ENCODE results near the gene THBS1. TPM values are rescaled to one million over a fixed set of nuclear protein-coding genes. Genes with fewer than 3 reads are reported as not detected.

THBS1 gene
- polyA plus RNA-seq, 2 donors, result 6.8 to 20.4 TPM

GRCh38 chr15:39586387-39587095, 5.7 kb downstream of the THBS1 start:
- Histone ChIP-seq H3K27ac (ENCODE audit: low read depth in 2 of 2, low read length in 1 of 2) (no peak overlapping the region), H3K9me3 (ENCODE audit: control insufficient read depth in 2 of 2, insufficient read depth in 1 of 2, low read depth in 1 of 2, low read length in 1 of 2) (no peaks in the 10 kb centered on the region), H3K36me3 (ENCODE audit: control insufficient read depth in 2 of 2, insufficient read depth in 2 of 2, low read length in 1 of 2) (peaks cover 8 to 39% of the 10 kb centered on the region in 2 donors), H3K4me1 (ENCODE audit: control insufficient read depth in 2 of 2, insufficient read depth in 2 of 2, low read length in 1 of 2) (peaks cover 2% of the 10 kb centered on the region in 2 donors), H3K4me3 (ENCODE audit: low read depth in 1 of 2, low read length in 2 of 2) (no peak overlapping the region), H3K27me3 (ENCODE audit: control insufficient read depth in 1 of 2, insufficient read depth in 2 of 2, low read length in 2 of 2) (no peaks in the 10 kb centered on the region)
- WGBS, 2 donors, result 61 to 62% methylated on average over 10 of the region's 10 CpGs

DNA sequence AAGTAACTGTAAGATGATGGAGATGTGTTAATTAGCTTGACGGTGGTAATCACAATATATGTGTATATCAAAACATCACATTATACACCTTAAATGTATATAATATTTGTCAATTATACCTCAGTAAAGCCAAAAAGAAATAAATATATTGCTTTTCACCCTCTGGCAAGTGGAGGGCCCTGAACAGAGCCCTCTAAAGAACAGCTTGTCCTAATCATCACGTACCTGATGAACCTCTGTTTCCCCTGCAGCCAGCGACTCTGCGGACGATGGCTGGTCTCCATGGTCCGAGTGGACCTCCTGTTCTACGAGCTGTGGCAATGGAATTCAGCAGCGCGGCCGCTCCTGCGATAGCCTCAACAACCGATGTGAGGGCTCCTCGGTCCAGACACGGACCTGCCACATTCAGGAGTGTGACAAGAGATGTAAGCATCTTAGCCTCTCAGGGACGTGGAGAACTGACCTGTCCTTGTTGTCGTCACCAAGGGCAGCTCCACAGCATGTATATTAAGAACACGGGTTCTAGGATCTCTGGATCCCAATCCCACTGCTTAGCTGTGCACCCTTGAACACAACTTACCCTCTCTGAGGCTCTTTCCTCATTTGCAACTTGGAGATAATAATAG, 6.3 kb downstream of the THBS1 start:
- 90 to 92% methylated on average over 17 of the region's 17 CpGs for WGBS, 2 donors
- no peaks in the 10 kb centered on the region for H3K27me3 ChIP-seq (ENCODE audit: control insufficient read depth in 1 of 2, insufficient read depth in 2 of 2, low read length in 2 of 2)
- peaks cover 2% of the 10 kb centered on the region in 2 donors for H3K4me1 ChIP-seq (ENCODE audit: control insufficient read depth in 2 of 2, insufficient read depth in 2 of 2, low read length in 1 of 2)
- H3K36me3 ChIP-seq (ENCODE audit: control insufficient read depth in 2 of 2, insufficient read depth in 2 of 2, low read length in 1 of 2), result peaks cover 8 to 38% of the 10 kb centered on the region in 2 donors
- H3K27ac ChIP-seq (ENCODE audit: low read depth in 2 of 2, low read length in 1 of 2), result peak overlapping the region in 1 of 2 donors; percentile 34
- H3K9me3 ChIP-seq (ENCODE audit: control insufficient read depth in 2 of 2, insufficient read depth in 1 of 2, low read depth in 1 of 2, low read length in 1 of 2), result no peaks in the 10 kb centered on the region
- H3K4me3 ChIP-seq (ENCODE audit: low read depth in 1 of 2, low read length in 2 of 2), result no peak overlapping the region

- WGBS, 2 donors, result 74% methylated on average over 13 of the region's 13 CpGs
- H3K9me3 ChIP-seq (ENCODE audit: control insufficient read depth in 2 of 2, insufficient read depth in 1 of 2, low read depth in 1 of 2, low read length in 1 of 2), result no peaks in the 10 kb centered on the region
- H3K36me3 ChIP-seq (ENCODE audit: control insufficient read depth in 2 of 2, insufficient read depth in 2 of 2, low read length in 1 of 2), result peaks cover 8 to 37% of the 10 kb centered on the region in 2 donors
- H3K4me1 ChIP-seq (ENCODE audit: control insufficient read depth in 2 of 2, insufficient read depth in 2 of 2, low read length in 1 of 2), result peaks cover 2% of the 10 kb centered on the region in 2 donors
- H3K27me3 ChIP-seq (ENCODE audit: control insufficient read depth in 1 of 2, insufficient read depth in 2 of 2, low read length in 2 of 2), result no peaks in the 10 kb centered on the region
- H3K4me3 ChIP-seq (ENCODE audit: low read depth in 1 of 2, low read length in 2 of 2), result no peak overlapping the region
- H3K27ac ChIP-seq (ENCODE audit: low read depth in 2 of 2, low read length in 1 of 2), result no peak overlapping the region
Measured at GRCh38 chr15:39587731-39588530, 7.1 kb downstream of the THBS1 start.

DNA sequence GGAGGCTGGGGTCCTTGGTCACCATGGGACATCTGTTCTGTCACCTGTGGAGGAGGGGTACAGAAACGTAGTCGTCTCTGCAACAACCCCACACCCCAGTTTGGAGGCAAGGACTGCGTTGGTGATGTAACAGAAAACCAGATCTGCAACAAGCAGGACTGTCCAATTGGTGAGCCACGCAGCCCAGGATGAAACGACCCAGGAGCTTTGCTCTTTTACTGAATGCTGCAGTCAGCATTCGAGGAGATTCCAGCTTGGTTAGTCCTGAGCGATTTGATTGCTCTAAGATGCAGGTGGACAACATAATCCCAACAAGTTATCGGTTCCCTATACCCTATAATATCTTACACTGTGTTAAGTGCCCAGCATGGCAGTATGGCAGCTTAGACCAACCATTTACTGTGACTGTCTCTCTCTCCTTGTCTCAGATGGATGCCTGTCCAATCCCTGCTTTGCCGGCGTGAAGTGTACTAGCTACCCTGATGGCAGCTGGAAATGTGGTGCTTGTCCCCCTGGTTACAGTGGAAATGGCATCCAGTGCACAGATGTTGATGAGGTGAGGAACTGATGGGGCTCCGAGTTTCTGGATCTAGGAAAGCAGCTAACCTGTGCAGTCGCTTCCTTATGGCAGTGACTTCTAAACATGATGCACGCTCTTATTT, 7.8 kb downstream of the THBS1 start:
- Histone ChIP-seq H3K27me3 (ENCODE audit: control insufficient read depth in 1 of 2, insufficient read depth in 2 of 2, low read length in 2 of 2) (no peaks in the 10 kb centered on the region), H3K9me3 (ENCODE audit: control insufficient read depth in 2 of 2, insufficient read depth in 1 of 2, low read depth in 1 of 2, low read length in 1 of 2) (no peaks in the 10 kb centered on the region), H3K36me3 (ENCODE audit: control insufficient read depth in 2 of 2, insufficient read depth in 2 of 2, low read length in 1 of 2) (peaks cover 10 to 44% of the 10 kb centered on the region in 2 donors), H3K4me1 (ENCODE audit: control insufficient read depth in 2 of 2, insufficient read depth in 2 of 2, low read length in 1 of 2) (peaks cover 2% of the 10 kb centered on the region in 2 donors), H3K4me3 (ENCODE audit: low read depth in 1 of 2, low read length in 2 of 2) (no peak overlapping the region), H3K27ac (ENCODE audit: low read depth in 2 of 2, low read length in 1 of 2) (no peak overlapping the region)
- 90 to 92% methylated on average over 13 of the region's 13 CpGs for WGBS, 2 donors

DNA sequence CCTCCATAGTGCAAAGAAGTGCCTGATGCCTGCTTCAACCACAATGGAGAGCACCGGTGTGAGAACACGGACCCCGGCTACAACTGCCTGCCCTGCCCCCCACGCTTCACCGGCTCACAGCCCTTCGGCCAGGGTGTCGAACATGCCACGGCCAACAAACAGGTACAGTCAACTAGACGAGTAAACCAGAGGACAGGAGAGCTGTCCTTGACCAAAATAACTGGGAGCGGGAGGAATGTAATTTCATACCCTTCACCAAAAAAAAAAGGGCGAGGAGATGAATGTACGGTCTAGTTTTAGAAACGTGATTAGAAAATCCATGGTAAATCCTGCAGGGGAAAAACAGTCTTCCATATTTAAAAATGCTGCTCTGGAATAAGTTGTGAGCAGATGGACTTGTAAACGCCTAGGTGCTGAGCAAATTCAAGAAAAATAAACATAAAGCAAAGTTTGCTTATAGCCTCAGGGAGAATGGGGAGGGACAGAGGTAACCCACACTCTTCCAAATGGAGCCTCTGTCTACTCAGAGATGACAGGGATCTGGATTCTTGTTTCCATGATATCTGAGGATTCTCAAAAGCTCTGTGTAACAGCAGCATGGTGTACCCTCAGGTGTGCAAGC, 8.4 kb downstream of the THBS1 start:
- Histone ChIP-seq H3K27me3 (ENCODE audit: control insufficient read depth in 1 of 2, insufficient read depth in 2 of 2, low read length in 2 of 2) (no peaks in the 10 kb centered on the region), H3K36me3 (ENCODE audit: control insufficient read depth in 2 of 2, insufficient read depth in 2 of 2, low read length in 1 of 2) (peaks cover 10 to 42% of the 10 kb centered on the region in 2 donors), H3K4me1 (ENCODE audit: control insufficient read depth in 2 of 2, insufficient read depth in 2 of 2, low read length in 1 of 2) (peaks cover 2% of the 10 kb centered on the region in 2 donors), H3K27ac (ENCODE audit: low read depth in 2 of 2, low read length in 1 of 2) (no peak overlapping the region), H3K9me3 (ENCODE audit: control insufficient read depth in 2 of 2, insufficient read depth in 1 of 2, low read depth in 1 of 2, low read length in 1 of 2) (no peaks in the 10 kb centered on the region), H3K4me3 (ENCODE audit: low read depth in 1 of 2, low read length in 2 of 2) (no peak overlapping the region)
- WGBS, 2 donors, result 87% methylated on average over 14 of the region's 14 CpGs

DNA sequence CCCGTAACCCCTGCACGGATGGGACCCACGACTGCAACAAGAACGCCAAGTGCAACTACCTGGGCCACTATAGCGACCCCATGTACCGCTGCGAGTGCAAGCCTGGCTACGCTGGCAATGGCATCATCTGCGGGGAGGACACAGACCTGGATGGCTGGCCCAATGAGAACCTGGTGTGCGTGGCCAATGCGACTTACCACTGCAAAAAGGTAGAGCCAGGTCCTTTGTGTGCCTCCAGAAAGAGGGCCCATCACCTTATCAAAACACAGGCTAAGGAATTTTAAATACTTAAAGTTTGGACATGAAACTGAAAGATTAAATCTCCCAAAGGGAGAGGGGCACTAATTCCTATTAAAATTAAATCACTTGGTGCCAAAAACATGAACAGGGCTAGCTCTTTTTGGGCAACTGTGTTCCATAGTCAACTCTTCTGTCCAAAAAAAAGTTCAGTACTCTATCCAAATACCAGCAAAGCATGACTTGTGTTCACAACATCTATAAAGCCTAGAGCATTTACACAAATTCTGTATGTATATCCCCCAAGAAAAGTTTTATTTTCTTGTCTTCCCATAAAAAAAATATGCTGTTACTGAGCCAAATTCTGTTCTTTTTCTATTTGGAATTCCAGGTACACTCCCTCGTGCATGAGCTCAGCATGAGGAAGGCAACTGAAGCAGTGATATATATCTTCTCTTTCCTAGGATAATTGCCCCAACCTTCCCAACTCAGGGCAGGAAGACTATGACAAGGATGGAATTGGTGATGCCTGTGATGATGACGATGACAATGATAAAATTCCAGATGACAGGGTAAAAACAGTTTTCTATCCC, 9.2 kb downstream of the THBS1 start:
- Histone ChIP-seq H3K9me3 (ENCODE audit: control insufficient read depth in 2 of 2, insufficient read depth in 1 of 2, low read depth in 1 of 2, low read length in 1 of 2) (no peaks in the 10 kb centered on the region), H3K36me3 (ENCODE audit: control insufficient read depth in 2 of 2, insufficient read depth in 2 of 2, low read length in 1 of 2) (peaks cover 10 to 42% of the 10 kb centered on the region in 2 donors), H3K27ac (ENCODE audit: low read depth in 2 of 2, low read length in 1 of 2) (no peak overlapping the region), H3K4me1 (ENCODE audit: control insufficient read depth in 2 of 2, insufficient read depth in 2 of 2, low read length in 1 of 2) (peaks cover 2% of the 10 kb centered on the region in 2 donors), H3K4me3 (ENCODE audit: low read depth in 1 of 2, low read length in 2 of 2) (no peak overlapping the region), H3K27me3 (ENCODE audit: control insufficient read depth in 1 of 2, insufficient read depth in 2 of 2, low read length in 2 of 2) (no peaks in the 10 kb centered on the region)
- WGBS, 2 donors, result 92% methylated on average over 13 of the region's 13 CpGs

- no peak overlapping the region for H3K4me3 ChIP-seq (ENCODE audit: low read depth in 1 of 2, low read length in 2 of 2)
- H3K4me1 ChIP-seq (ENCODE audit: control insufficient read depth in 2 of 2, insufficient read depth in 2 of 2, low read length in 1 of 2), result peaks cover 2% of the 10 kb centered on the region in 2 donors
- H3K9me3 ChIP-seq (ENCODE audit: control insufficient read depth in 2 of 2, insufficient read depth in 1 of 2, low read depth in 1 of 2, low read length in 1 of 2), result no peaks in the 10 kb centered on the region
- 84% methylated on average over 11 of the region's 11 CpGs for whole genome bisulfite sequencing, 2 donors
- peaks cover 10 to 46% of the 10 kb centered on the region in 2 donors for H3K36me3 ChIP-seq (ENCODE audit: control insufficient read depth in 2 of 2, insufficient read depth in 2 of 2, low read length in 1 of 2)
- H3K27me3 ChIP-seq (ENCODE audit: control insufficient read depth in 1 of 2, insufficient read depth in 2 of 2, low read length in 2 of 2), result no peaks in the 10 kb centered on the region
- H3K27ac ChIP-seq (ENCODE audit: low read depth in 2 of 2, low read length in 1 of 2), result no peak overlapping the region
Measured at GRCh38 chr15:39591141-39591895, 10.4 kb downstream of the THBS1 start.

DNA sequence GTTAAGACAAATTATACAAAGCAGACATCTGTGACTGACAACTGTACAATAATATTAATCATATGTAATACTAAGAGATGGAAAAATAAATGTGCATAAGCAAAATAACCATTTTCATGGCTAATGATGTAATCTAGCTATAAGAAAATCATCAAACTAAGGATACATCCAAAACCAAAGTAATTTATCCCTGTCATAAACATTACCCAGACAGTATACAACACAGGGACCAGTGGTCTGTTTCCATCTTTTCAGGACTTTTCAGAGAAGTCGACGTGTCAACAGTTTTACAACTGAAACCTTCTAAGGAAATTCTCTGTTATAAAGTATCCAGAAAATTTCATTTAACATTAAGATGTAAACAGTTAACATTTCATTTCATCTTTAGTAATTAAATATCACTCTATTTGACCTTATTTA, 11.0 kb downstream of the THBS1 start:
- Histone ChIP-seq H3K4me3 (ENCODE audit: low read depth in 1 of 2, low read length in 2 of 2) (no peak overlapping the region), H3K27me3 (ENCODE audit: control insufficient read depth in 1 of 2, insufficient read depth in 2 of 2, low read length in 2 of 2) (no peaks in the 10 kb centered on the region), H3K9me3 (ENCODE audit: control insufficient read depth in 2 of 2, insufficient read depth in 1 of 2, low read depth in 1 of 2, low read length in 1 of 2) (no peaks in the 10 kb centered on the region), H3K27ac (ENCODE audit: low read depth in 2 of 2, low read length in 1 of 2) (no peak overlapping the region), H3K36me3 (ENCODE audit: control insufficient read depth in 2 of 2, insufficient read depth in 2 of 2, low read length in 1 of 2) (peaks cover 10 to 43% of the 10 kb centered on the region in 2 donors), H3K4me1 (ENCODE audit: control insufficient read depth in 2 of 2, insufficient read depth in 2 of 2, low read length in 1 of 2) (peaks cover 2% of the 10 kb centered on the region in 2 donors)
- 75 to 86% methylated on average over 2 of the region's 2 CpGs for WGBS, 2 donors

Data from esophagus (tissue), 2 donors.